GM23338 (cell line): ENCODE data around the gene ADD3.

Source experiments
- CREB1 ChIP-seq: fragments of 250-450 bp; sonication (Bioruptor Pico); IDR thresholded peaks from 2 replicates; pipeline ENCODE4 v1.5.0; 2020; ENCODE audit warnings: low read depth, mild to moderate bottlenecking, moderate library complexity
- EZH2 ChIP-seq: fragments of 200-600 bp; sonication (generic); IDR thresholded peaks from one replicate; pipeline ENCODE4 v1.8.0; 2017; ENCODE audit warnings: antibody characterized with exemption, mild to moderate bottlenecking, low read depth; ENCODE audit not compliant: unreplicated experiment
- EZH2phosphoT487 ChIP-seq: fragments of 200-600 bp; sonication (generic); IDR thresholded peaks from one replicate; pipeline ENCODE4 v1.8.1; 2018; ENCODE audit warnings: antibody characterized with exemption; ENCODE audit not compliant: unreplicated experiment
- JUNB ChIP-seq: IDR thresholded peaks from one replicate; pipeline ENCODE4 v1.6.1; 2016; ENCODE audit warnings: antibody characterized with exemption; ENCODE audit not compliant: unreplicated experiment
- NANOG ChIP-seq: IDR thresholded peaks from 2 replicates; pipeline ENCODE4 v1.6.1; 2016; ENCODE audit warnings: antibody characterized with exemption, borderline replicate concordance
- POLR2AphosphoS5 ChIP-seq: IDR thresholded peaks from 2 replicates; pipeline ENCODE4 v1.6.1; 2016; ENCODE audit warnings: antibody characterized with exemption, low read depth
- STAT1 ChIP-seq: IDR thresholded peaks from one replicate; pipeline ENCODE4 v1.6.1; 2016; ENCODE audit warnings: antibody characterized with exemption; ENCODE audit not compliant: unreplicated experiment
- ZNF114 ChIP-seq: fragments of 250-450 bp; sonication (Bioruptor Pico); IDR thresholded peaks from 2 replicates; pipeline ENCODE4 v1.5.0; 2020; ENCODE audit warnings: mild to moderate bottlenecking, moderate library complexity
- ZNF331 ChIP-seq: fragments of 250-450 bp; sonication (Bioruptor Pico); IDR thresholded peaks from 2 replicates; pipeline ENCODE4 v1.5.0; 2020; ENCODE audit warnings: low read depth, mild to moderate bottlenecking, moderate library complexity
- ZNF462 ChIP-seq: fragments of 250-450 bp; sonication (Bioruptor Pico); IDR thresholded peaks from 2 replicates; pipeline ENCODE4 v1.5.0; 2020; ENCODE audit warnings: mild to moderate bottlenecking, moderate library complexity
- TF ChIP-seq, protein P1 (sequence below), 2 experiments: fragments of 200-600 bp in 1 of 2; sonication (generic) in 1 of 2; conservative IDR thresholded peaks; 2 replicates each; pipeline versions ENCODE4 v1.5.1 to v1.6.1; 2016 to 2017; ENCODE audit warnings: antibody characterized with exemption in 2 of 2, low read depth in 2 of 2, mild to moderate bottlenecking in 2 of 2, moderate library complexity in 1 of 2
- TF ChIP-seq, protein P2 (sequence below): IDR thresholded peaks from one replicate; pipeline ENCODE4 v1.6.1; 2018; ENCODE audit warnings: antibody characterized with exemption; ENCODE audit not compliant: unreplicated experiment

GRCh38 chr10:110040108-110040507 lies 32.3 kb downstream of the ADD3 start:
- TF ChIP-seq, protein P1, sequence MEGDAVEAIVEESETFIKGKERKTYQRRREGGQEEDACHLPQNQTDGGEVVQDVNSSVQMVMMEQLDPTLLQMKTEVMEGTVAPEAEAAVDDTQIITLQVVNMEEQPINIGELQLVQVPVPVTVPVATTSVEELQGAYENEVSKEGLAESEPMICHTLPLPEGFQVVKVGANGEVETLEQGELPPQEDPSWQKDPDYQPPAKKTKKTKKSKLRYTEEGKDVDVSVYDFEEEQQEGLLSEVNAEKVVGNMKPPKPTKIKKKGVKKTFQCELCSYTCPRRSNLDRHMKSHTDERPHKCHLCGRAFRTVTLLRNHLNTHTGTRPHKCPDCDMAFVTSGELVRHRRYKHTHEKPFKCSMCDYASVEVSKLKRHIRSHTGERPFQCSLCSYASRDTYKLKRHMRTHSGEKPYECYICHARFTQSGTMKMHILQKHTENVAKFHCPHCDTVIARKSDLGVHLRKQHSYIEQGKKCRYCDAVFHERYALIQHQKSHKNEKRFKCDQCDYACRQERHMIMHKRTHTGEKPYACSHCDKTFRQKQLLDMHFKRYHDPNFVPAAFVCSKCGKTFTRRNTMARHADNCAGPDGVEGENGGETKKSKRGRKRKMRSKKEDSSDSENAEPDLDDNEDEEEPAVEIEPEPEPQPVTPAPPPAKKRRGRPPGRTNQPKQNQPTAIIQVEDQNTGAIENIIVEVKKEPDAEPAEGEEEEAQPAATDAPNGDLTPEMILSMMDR (conservative IDR thresholded peaks at IDR 0.05; ENCODE audit: low read depth in 2 of 2), result no peak
- TF ChIP-seq EZH2phosphoT487, result no peak
- no peak for TF ChIP-seq POLR2AphosphoS5
- TF ChIP-seq EZH2, result no peak
- no peak for TF ChIP-seq STAT1
- TF ChIP-seq, protein P2, sequence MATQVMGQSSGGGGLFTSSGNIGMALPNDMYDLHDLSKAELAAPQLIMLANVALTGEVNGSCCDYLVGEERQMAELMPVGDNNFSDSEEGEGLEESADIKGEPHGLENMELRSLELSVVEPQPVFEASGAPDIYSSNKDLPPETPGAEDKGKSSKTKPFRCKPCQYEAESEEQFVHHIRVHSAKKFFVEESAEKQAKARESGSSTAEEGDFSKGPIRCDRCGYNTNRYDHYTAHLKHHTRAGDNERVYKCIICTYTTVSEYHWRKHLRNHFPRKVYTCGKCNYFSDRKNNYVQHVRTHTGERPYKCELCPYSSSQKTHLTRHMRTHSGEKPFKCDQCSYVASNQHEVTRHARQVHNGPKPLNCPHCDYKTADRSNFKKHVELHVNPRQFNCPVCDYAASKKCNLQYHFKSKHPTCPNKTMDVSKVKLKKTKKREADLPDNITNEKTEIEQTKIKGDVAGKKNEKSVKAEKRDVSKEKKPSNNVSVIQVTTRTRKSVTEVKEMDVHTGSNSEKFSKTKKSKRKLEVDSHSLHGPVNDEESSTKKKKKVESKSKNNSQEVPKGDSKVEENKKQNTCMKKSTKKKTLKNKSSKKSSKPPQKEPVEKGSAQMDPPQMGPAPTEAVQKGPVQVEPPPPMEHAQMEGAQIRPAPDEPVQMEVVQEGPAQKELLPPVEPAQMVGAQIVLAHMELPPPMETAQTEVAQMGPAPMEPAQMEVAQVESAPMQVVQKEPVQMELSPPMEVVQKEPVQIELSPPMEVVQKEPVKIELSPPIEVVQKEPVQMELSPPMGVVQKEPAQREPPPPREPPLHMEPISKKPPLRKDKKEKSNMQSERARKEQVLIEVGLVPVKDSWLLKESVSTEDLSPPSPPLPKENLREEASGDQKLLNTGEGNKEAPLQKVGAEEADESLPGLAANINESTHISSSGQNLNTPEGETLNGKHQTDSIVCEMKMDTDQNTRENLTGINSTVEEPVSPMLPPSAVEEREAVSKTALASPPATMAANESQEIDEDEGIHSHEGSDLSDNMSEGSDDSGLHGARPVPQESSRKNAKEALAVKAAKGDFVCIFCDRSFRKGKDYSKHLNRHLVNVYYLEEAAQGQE, result no peak
- no peak for TF ChIP-seq CREB1 (CRISPR knock-in tag)
- no peak for TF ChIP-seq ZNF114
- no peak for TF ChIP-seq JUNB
- no peak for TF ChIP-seq NANOG
- TF ChIP-seq ZNF331 (CRISPR knock-in tag), result no peak
- TF ChIP-seq ZNF462, result no peak
